Measurements from ENCODE around the gene ADAMTS14.

Gene ADAMTS14

DNA sequence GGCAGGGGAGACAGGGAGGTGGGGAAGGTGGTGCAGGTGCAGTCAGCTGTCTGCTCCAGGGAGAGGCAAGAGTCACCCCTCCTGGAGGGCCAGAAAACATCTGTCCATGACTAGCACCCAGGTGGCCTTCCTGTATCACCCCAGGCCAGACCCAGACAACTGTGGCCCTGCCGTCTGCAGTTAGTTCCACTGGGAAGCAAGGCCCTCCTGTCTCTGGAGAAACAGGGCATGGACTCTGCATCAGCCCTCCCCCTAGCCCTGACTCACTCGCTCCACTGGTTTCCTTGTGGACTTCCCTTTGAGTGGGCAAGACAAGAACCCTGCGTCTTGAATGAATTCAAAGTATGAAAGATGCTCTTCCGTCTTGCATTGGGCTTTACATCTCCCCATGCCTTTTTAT, 100.3 kb downstream of the ADAMTS14 start:
- no peak for DNase-seq (ENCODE audit: low spot score)

DNA sequence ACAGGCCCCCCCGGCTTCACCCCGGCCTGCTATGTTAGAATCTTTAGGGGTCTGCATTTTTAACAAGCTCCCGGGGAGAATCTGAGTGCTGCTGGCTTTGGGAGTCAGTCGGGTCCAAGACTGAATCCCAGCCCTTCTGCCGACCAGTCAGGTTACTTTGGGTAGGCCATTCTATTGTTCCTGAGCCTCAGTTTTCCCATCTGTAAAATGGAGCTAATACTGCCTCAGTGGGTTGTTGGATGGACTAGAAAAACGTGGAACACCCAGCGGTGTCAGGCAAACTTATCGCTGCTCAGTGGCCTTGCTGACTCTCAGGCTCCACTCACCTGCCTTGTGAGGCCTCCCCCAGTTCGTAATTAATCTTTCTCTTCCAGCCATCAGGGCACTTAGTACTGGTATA, 101.2 kb downstream of the ADAMTS14 start:
- DNase-seq (ENCODE audit: low spot score): no peak

DNA sequence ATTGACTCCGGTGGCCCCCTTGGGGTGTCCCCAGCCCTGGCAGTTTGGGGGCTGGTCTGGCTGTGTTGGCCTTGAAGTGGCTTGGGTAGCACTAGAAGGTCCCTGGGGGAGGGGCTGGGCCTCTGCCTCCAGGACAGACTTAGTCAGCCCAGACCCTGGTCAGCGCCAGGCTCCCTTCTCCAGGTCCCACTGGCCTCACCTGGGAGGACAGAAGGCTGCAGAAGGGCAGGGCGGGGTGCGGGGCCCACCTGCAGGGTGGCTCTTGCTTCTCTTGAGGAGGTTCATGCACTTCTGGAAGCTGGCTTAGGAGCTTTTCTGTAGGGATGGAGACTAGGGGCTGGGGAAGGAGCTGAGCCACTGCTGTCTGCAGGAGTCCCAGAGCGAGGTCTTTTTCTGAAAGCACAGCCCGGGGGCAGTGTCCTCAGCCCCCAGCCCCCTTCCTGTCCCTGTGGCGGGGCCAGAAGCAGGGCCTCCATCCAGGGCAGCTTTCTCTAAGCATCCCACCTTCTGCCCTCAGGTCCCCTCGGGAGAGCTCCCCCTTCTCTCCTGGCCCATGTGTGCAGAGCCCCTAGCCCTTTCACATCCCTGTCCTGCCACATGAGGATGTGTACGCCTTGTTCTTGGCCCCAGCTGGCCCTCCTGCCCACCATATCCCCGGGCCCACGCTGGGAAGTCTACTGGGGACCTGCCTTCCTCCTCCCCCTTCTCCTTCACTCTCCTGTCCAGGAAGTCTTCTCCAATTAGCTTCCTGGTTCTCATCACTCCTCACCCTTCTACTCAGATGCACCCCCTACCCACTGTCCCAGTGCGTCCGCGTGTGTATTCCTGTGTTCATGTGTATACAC, 101.9 kb downstream of the ADAMTS14 start:
- DNase-seq (ENCODE audit: low spot score): no peak

DNA sequence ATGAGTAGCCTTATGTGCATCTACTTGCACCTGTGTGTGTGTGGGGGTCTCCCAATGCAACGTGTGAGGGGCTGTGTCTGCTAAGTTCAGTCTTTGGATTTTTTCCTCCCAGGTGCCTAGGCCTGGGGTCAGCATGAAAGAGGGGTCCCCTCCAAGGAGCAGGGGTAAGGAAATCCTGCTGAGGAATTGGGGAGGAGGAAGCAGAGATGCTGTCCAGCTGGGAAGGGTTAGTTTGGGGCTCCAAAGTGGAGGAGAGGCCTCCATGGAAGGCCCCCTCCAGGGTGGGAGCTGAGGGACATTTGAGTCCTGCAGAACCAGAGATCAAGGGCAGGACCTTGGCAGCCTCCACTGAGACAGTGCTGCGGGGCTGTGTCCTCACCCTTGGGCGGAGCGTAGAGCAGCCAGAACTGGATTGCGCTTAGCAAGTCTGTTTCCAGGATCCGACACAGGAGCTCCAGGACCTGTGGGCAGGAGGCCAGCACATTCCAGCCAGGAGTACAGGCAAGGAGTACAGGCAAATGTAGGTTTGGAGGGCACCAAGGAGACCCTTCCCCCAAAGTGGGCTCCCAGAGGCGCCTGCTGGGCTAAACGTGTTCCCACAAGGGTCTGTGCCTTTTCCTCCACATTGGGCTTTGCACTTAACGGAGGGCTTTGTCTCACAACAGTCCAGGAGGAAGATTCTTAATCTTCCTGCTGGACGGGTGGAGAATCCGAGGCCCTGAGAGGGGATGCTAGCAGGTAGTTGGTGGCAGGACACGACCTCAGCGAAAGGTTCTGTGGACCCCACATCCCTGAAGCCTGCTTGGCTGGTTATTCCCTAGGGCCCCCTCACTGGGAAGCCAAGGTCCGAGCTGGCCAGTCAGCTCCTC, 102.7 kb downstream of the ADAMTS14 start:
- DNase-seq (ENCODE audit: low spot score): no peak

DNA sequence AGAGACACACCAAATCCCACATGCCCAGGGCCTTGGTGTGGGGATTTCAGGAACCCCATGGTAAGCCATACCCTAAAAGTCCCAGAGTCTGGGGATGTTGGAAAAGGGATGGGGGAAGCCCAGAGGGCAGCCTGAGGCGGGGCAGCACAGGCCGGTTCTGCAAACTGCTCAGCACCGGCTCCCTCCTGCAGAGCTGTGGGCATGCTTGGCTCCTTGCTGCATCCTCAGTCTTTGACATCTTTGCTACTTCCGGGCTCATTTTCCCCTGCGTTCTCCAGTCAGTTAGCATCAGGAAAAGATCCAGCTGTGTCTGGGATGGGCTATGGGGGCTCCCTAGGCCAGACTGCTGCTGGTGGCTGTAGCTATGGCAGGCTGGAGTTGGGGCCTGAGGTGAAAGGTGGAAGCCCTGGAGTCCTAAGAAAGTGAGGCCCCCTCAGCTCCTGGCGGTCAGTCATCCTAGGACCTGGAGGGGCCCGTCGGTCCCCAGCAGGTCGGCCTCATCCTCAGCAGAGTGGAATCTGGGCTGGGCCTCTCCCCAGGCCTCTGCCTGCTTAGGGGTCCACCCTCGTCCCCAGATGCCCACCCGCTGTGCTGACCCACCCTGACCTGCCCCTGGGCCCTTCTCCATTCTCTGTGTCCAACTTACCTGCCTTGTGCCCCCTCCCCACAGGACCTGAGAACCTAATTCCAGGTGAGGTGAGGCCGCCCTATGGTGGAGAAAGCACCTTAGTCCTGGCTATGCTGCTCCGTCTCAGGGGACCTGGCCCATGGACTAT, 103.6 kb downstream of the ADAMTS14 start:
- peak; percentile 9 for DNase-seq (ENCODE audit: low spot score)

DNA sequence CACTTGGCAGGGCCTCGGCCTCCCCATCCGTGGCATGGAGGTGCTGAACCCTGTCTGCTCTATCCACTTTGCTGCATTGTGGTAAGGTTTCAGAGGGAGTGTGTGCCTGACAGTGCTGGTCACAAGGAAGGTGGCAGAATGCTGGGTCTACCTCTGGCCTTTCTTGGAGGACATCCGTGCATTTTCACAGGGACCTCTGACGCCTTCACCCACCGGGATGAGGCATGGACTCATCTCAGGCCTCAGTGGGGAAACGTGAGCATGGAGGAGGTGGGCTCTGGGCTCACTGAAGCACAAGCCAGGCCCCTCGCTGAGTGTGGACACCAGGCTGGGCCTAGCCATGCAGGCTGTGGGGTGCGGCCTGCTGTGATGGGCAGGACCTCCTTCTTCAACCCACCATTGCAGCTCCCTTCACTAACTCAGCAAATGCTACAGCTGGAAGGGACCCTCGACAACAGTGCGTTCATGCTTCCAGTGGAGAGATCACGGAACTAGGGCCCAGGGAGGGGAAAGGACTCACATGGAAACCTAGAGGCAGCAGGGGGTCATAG, 104.2 kb downstream of the ADAMTS14 start:
- DNase-seq (ENCODE audit: low spot score): peak; percentile 9

DNA sequence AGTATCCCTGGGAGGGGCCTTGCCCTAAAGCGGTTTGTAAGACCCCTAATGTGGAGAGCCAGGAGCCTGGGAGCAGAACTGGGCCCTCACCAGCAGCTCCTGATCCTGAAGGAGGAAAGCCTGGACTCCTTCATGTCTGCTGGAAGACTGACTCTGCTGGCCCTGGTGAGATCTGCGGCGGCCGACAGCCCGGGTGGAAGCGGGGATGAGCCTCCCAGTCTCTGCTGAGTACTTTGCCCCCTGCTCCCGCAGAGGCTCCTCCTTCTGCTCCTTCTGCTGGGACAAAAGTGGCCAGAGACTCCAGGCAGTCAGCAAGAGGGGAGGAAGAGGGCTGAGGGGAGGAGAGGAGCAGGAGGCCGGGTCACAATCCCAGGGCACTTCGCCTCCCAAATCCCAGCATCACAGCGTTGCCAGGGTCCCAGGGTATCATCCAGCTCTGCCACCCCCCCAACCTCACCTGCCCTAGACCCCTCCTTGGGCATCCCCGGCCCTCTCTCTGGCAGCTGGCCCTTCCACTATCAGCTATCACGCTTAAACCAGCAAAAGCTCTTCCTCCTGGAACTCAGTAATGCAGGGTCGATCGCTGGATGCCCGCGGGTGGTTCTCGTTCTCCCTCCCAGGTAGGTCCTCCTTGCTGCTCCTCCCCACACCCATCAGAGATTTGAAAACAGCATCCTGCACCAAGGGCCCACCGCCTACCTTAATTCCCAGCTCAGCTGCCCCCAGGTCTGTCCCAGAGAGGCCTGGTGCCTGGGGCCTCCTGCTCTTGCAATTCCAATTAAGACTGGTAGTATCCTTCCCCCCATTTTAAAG, 105.0 kb downstream of the ADAMTS14 start:
- no peak for DNase-seq (ENCODE audit: low spot score)

DNA sequence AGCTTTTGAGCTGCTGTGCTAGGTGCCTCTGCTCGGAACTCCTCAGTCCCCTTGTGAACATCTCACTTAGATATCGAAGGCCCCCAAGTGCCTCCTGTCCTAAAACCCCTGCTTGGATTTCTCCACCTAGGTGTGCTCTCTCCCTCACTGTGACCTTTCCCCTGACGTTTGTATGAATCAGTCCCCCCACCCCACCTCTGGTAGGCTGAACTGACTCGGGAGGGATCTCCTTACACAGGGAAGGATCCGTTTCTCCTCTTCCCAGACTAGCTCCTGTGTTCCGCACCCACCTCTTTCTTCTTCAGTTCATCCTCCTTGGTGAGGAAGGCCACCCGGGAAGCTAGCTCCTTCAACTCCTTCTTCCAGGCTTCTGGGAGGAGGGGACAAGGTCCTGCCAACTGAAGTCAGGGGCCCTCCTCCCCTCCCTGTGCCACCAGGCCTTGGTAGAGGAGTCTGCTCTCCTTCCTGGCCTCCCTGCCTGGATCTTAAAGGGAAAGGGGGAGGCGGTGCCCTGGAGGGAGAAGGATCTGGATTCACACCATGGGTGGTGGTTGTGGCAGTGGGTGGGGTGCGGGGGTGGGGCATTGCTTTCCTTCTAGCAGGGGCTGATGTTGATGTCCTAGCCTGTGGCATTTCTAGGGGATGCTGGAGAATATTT, 106.1 kb downstream of the ADAMTS14 start:
- no peak for DNase-seq (ENCODE audit: low spot score)

DNA sequence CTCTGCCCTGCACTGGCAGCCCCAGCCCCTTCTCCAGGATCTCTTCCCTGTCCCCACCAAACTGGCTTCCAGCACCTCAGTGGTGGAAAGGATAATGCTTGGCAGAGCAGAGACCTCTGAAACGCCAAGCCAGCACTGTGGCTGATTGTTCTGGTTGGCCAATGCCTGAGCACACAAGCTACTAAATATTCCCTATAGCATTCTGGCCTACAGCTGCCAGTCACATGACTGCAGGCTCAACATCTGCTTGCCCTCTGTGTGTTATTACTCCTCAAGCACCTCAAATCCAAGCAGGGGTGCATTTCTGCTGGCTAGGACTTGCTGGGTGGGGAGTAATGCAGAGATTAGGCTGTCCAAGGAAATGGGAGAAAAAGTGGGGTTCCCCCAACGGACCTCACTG, 106.8 kb downstream of the ADAMTS14 start:
- DNase-seq (ENCODE audit: low spot score): peak; percentile 18

DNA sequence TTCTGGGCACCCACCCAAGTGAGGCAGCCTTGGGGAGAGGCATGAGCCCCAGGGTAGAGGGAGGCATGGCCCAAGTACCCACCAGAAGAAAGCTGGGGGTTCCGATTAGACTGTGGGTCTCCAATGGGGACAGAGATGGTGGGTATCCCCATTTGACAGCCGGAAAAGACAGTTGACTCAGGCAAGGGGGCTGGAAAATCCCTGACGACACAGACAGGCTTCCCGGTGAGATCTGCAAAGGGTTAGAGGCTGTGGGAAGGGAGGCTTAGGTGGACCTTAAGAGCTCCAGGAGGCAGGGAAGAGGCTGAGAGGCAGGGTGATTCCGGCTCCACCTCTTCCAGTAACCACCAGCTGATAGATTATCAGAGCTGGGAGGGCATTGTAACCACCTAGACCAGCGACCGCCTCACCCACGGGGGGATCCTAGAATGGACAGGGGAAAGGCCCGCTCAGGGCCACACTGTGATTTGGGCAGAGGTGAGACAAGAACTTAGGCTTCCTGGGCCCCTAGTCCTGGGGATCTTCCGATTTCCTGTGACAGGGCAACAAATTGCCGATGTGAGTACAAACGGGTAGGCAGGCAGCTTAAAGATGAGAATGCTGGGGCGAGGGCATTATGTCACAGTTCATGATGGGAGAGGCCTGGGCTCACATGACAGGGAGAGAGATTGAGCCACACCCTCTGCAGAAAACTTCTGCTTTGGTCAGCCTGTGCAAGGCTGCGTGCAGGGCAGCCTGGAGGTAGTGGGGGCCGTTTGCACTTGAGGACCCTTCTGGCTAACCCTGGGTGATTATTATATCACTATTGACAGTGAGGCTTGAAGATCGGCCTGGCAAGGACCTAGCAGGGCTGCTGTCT, 107.4 kb downstream of the ADAMTS14 start:
- DNase-seq (ENCODE audit: low spot score): peak; percentile 63

DNA sequence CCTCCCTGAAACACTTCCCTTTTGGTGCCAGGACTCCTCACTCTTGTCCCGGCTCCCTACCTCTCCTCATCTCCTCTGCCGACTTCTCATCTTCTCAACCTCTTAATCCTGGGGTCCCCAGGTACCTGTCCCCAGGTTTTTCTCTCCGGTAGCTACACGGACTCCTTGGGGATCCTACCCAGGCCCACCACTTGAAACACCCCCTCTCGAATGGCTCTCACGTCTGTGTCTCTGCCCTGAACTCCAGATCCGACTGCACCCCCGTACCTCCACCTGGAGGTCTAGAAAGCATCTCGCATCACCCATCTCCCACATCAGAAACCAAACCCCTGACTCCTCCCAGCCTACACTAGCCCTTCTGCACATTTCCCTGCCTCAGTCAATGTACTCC, 108.1 kb downstream of the ADAMTS14 start:
- DNase-seq (ENCODE audit: low spot score): no peak

DNA sequence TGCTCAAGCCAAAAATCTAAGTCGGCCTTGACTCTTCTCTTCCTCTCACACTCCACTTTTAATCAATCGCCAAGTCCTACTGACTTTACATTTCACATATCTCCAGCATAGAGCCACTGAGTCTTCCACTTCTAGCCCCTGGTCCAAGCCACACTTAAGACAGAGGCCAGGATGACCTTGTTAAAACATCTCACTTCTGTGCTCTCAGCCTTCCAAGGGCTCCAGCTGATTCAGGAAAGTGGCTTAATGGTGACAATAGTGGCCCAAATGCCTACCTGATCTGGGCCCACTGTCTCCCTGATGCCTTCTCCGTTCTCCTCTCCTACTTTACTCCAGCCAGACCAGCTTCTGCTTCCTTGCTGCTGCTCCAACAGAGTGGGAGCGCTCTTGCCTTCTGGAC, 108.5 kb downstream of the ADAMTS14 start:
- DNase-seq (ENCODE audit: low spot score): no peak

DNA sequence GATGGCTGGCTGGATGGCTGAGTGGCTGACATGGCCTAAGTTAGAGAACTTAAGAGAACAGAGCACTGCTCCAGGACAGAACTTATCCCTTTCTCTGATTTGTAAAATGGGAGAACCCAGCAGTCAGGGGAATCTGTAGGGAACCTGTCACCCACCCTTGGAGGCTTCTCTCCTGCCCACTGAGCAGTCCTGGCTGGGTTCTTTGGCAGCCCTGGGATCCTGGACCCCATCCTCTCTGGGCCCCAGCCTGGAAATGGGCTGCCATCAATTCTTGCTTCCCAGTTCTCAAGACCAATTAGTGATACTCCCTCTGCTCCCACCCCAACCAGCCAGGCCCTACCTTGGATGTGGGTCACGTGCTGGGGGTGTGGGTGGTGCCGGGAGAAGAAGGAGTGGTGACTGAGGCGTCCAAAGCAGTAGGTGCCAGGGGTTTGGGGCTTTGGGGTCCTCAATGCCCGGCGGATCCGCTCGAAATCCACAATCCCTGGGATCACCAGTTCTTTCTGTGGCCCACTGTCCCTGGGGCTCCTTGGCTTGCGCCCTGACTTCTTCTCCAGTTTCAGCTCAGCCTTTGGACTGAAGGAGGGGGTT, 109.2 kb downstream of the ADAMTS14 start:
- no peak for DNase-seq (ENCODE audit: low spot score)

DNA sequence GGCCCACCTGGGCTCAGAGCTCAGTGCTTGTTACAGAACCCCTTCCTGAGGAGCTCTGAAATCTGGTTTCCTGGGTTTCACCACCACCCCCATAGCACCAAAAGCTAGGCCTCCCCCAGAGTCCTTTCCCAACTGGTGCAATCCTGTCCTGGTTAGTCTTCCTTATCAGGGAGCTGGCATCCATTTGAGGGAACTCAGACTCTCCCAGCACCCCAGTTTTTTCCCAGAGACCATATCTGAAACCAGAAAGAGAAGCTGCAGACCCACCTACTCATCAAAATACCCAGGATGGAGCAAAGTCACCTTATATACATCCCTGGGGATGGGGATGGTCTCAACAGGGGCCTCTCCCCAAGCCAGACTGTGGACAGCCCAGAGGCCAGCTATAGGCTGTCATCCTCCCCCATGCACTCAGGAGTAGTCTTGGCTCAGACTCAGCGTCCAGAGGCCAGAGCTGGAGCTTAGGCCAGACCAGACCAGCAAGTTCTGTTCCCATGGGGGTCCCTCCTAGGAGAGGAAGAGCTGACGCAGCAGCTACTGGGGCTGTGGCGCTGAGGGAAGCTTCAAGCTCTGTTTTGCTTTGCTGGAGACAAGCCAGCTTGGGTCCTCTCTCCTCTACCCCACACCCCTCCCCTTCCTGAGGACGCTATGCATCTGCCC, 109.9 kb downstream of the ADAMTS14 start:
- no peak for DNase-seq (ENCODE audit: low spot score)

DNA sequence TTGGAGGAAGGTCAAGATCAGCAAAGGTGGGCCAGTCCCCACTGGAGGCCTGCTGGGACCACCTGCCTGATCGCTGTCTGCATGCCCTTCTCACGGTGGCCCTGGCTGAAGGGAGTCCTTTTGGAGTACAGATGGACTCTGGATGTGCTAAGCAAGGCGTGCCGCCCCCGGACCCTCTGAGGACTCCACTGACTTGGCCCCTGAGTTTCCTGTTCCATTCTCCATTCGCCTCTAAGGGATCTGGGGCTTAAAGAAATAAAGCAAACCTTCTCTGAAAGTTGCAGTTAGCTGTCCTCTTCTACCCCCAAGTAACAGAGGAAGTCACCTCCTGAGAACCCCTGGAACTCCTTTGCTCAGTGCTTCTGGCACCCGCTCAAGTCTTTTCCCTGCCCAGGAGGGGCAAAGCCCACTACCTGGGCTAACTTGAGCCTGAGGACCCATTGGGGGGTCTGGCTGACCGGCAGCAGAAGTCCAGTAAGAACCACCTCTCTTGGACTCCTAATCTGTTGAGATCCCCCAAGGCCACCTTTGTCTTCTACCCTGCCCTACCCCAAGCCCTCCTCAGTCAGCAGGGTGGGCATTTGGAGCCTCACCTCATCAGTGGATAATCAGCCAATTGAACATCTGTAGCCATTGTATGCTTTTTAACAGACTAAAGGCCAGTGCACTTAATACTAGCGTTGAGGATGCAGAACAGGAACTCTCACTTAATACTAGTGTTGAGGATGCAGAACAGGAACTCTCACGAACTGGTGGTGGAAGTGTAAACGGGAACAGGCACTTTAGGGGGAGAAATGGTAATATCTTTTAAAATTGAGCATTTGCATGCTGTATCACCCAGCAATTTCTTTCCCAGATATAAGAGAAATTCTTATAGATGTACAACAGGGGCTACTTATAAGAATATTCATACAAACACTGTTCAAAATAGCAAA, 110.7 kb downstream of the ADAMTS14 start:
- DNase-seq (ENCODE audit: low spot score): no peak

DNA sequence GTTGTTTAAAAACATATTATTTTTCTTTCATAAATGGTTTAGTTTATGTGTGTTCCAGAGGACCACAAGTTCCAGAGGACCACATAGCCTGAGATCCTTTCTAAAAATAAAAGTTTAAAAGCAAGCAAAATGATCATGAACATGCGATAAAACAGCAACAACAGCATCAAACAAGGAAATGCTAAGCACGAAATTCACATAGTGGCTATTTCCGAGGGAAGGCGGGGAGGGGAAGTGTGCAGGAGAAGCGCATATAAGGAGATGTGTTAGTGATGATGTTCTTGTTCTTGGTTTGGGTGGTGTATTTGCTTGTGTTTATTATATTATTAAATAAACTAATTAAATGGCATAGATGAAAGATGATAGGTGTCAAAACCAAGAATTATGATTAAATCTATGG, 111.7 kb downstream of the ADAMTS14 start:
- no peak for DNase-seq (ENCODE audit: low spot score)

DNA sequence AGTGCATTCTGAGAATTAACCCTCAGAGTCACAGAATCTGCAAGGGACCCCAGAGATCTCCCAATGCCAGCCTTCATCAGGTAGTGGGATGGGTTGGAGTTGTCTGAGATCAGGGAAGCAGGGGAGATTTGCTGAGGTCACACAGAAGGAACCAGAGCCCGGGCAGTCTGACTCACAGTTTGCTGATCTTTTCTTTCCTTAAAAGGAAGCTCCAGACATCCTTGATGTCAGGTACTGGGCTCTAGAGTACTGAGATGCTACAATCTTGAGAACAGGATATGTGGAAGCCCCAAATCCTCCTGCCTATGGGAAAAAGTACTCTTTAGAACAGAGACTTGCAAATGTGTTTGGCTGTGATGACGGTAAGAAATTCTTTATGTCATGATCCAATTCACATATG, 112.2 kb downstream of the ADAMTS14 start:
- DNase-seq (ENCODE audit: low spot score): no peak

DNA sequence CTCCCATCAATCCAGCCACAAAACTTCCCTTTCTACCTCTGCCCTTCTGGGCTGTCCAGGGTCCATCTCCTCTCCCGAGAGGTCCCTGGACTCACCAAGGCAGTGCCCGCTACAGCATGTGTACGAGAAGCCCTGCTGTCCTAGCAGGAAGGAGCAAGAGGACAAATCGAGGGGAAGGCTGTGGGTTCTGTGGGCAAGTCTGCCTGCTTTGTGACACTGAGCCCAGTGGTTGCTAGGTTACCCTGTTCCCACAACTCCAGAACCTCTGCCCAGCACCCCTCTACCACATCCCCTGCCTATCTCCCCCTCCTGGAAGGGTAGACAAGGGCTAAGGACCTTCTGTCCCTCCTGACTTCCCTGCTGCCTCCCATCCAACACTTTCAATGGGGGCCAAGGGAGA, 112.9 kb downstream of the ADAMTS14 start, which contains the start of gene TBATA:
Gene TBATA (minus strand): TSS at position 188 of the 400 bp plus-strand sequence. CDS start 1,998 bp downstream, outside the sequence.
- no peak for DNase-seq (ENCODE audit: low spot score)
